NCI-H510A treated with DMSO at 0.1 percent for 48 hours (cell line): ENCODE data around the gene NCF4.

Experiments
- DNase-seq: peaks from one replicate; lab custom pipeline; 2025; lab: John Stamatoyannopoulos, UW

Gene NCF4

GRCh38 chr22:36838119-36839030 is 22.4 kb upstream of the NCF4 start:
- no peak for DNase-seq

- no peak for DNase-seq
Observed at GRCh38 chr22:36839356-36840073, 21.3 kb upstream of the NCF4 start.

- no peak for DNase-seq
Observed at GRCh38 chr22:36840106-36840505, 20.7 kb upstream of the NCF4 start.

GRCh38 chr22:36846271-36846670 is 14.5 kb upstream of the NCF4 start:
- DNase-seq: no peak

DNA sequence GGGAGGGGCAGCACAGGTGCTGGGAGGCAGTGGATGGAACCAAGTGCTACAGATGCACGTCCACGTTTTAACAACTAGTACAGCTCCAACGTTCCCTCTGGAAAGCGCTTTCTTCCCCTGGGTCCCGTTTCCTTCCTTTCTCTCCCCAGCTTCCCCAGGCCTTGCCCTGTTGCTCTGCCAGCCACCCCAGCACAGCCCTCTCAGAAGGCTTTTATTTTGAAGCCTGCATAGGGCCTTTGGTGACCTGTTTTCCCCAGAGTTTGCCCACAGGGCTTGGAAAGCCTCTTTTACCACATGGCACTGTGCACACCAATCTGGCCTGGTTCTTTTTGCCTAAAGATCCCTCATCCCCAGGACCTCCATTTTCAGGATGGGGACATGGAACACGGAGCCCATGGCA is 13.9 kb upstream of the NCF4 start:
- no peak for DNase-seq

GRCh38 chr22:36850056-36850455 is 10.8 kb upstream of the NCF4 start:
- DNase-seq: no peak

GRCh38 chr22:36850682-36851081 is 10.1 kb upstream of the NCF4 start:
- DNase-seq: no peak

DNA sequence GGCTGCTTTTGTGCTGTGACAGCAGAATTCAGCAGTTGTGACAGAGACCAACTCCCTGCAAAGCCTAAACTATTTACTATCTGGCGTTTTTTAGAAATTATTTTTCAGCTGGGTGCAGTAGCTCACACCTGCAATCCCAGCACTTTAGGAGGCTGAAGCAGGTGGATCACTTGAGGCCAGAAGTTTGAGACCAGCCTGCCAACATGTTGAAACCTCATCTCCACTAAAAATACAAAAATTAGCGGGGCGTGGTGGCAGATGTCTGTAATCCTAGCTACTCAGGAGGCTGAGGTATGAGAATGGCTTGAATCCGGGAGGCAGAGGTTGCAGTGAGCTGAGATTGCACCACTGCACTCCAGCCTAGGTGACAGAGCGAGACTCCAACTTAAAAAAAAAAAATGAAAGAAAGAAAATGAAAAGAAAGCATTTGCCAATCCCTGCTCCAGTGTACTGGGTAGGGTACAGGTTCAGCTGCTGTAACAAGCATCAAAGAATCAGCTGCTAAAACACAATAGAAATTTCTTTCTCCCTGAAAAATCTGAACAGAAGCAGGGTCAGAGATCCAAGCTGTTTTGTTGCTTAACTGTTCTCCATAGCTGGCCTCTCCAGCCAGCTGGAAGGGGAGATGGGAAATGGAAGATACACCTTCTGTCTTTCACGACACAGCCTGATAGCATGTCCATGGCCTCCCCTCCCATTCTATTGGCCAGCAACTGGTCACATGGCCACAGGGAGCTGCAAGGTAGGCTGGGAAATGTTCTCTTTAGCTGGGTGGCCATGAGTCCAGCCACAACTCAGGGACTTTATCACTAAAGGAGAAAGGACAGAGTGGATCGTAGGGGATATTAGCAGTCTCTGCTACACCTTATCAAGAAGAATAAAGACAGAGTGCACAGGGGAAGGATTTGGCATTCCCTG is 8.5 kb upstream of the NCF4 start:
- no peak for DNase-seq

DNA sequence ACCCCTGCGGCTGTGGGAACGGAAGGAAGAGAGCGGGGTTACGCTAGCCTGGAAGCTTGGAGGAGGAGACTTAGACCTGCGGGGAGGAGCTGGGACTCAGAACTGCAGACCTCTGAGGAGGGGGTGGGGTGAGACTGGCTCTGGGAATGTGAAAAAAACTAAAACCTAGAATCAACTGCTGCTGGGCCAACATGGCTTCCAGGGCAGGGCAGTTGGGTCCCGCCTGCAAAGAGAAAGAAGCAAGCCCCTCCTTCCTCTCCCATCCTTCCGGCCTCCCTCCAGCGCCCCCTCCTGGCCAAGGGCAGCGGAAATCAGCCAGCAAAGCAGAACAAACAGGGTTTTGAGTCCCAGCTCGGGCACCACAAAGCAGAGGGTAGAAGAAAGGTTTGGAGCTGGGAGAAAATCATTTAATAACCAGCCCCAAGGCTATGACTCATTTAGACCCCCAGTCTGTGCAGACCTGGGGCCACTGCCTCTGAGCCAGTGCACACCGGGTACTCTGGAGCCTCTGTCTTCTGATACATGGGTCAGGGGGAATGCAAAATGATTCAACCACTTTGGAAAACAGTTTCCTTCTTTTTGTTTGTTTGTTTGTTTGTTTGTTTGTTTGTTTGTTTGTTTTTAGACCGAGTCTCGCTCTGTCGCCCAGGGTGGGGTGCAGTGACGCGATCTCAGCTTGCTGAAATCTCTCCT is 7.3 kb upstream of the NCF4 start:
- no peak for DNase-seq

DNA sequence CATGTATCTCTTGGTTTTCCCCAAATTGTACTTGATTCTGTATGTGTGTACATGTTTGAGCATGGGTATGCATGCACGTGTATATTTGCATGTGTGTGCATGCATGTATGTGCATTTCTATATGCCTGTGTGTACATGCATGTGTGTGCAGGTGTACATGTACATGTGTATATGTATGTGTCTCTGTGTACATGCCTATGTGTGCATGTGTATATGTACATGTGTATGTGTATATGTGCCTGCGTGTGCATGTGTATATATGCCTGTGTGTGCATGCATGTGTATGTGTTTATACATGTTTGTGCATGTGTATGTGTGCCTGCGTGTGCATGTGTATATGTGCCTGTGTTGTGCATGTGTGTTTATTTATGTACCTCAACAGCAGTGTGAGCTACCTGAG is 5.3 kb upstream of the NCF4 start:
- no peak for DNase-seq

- peak; percentile 54 for DNase-seq
Observed at GRCh38 chr22:36856121-36856791, 4.5 kb upstream of the NCF4 start.

GRCh38 chr22:36856792-36857135 is 4.0 kb upstream of the NCF4 start:
- DNase-seq: no peak

GRCh38 chr22:36858156-36858555 is 2.6 kb upstream of the NCF4 start:
- no peak for DNase-seq

DNA sequence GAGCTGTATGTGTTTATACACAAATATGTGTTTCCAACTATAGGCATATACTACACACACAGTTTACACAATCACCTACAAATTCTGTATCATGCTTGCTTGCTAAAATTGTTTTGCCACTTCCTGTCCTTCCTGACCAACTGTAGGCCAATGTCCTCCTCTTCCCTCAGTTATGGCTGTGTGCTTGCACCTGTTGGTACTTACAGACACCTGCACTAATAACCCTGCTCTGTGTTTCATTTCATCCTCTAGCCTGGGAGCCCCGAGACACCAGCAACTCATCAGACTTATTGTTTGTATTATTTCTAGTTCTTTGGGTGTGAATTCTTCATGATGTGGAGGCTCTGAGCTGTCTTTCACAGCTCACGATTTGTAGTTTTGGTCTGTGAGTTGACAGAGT is 1.8 kb upstream of the NCF4 start:
- no peak for DNase-seq

GRCh38 chr22:36860017-36860416 is 789 bp upstream of the NCF4 start:
- no peak for DNase-seq

GRCh38 chr22:36860438-36860820 is 377 bp upstream of the NCF4 start:
- no peak for DNase-seq

GRCh38 chr22:36862251-36863242 is 1.7 kb downstream of the NCF4 start:
- DNase-seq: no peak

DNA sequence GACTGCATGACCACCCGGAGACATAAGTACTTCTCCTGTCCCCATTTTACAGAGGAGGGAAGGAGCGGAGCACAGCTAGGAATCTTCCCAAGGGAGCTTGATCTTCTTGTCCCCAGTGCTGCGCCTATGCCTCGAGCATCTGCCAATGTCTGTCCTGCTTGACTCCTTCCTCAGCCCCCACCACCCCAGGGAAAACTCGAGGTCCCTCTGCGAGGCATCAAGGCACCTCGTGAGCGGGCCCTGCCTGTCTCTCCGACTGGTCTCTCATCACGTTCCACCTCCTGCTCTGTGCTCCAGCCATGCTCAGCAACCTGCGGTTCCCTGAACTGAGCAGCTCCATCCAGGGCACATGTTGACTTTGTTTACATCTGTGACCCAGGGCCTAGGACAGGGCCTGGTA is 2.5 kb downstream of the NCF4 start:
- DNase-seq: no peak

- no peak for DNase-seq
Observed at GRCh38 chr22:36863979-36864378, 3.2 kb downstream of the NCF4 start.
